ENCODE data around the gene ALCAM. TPM values are rescaled to one million over a fixed set of nuclear protein-coding genes. Genes with fewer than 3 reads are reported as not detected.

ALCAM gene
- polyA plus RNA-seq, 1 donor from 2014 or later: 94.7 TPM

DNA sequence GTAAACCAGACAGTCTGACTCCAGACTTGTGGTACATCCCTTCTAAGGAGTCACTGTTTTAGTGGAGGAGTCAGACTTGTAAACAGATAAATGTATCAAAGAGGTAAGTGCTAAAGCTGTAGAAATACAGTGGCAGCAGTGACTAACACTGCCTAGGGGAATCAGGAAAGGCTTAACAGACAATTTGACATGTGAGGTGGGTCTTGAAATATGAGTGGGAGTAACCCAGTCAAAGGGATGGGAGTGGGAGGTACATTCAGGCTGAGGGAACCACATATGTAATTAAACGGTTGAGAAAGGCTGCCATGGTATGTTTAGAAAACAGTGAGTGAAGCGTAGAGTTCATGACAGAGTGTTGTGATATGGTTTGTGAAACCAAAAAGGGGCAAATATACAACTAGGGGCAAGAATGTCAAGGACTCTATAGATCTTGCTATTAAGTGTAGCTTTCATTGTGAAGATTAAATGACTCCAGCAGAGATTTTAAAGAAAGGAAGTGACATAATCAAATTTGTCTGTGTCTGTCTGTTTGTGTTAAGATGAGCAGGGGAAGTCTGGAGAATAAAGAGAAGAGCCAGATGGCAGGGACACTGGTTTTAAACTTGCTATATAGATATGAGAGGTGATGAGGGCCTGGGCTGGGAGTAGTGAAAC is 11.2 kb upstream of the ALCAM start:
- no peaks in the 10 kb centered on the region for H3K9me3 ChIP-seq (ENCODE audit: low read length)
- H3K79me2 ChIP-seq (replicated peaks; ENCODE audit: insufficient read depth, low read length): no peaks in the 10 kb centered on the region
- H3K9me2 ChIP-seq (ENCODE audit: insufficient read depth, low read length): no peaks in the 10 kb centered on the region
- H3K4me2 ChIP-seq (ENCODE audit: low read length): no peak overlapping the region
- no peaks in the 10 kb centered on the region for H4K20me1 ChIP-seq (ENCODE audit: insufficient read depth)
- H2AFZ ChIP-seq (ENCODE audit: low read depth, low read length): no peak overlapping the region
- H3K27ac ChIP-seq (ENCODE audit: low read length): no peak overlapping the region
- no peak overlapping the region for H3K9ac ChIP-seq (ENCODE audit: low read length)
- no peaks in the 10 kb centered on the region for H3K36me3 ChIP-seq (ENCODE audit: insufficient read depth, low read length)
- no peak overlapping the region for H3K4me3 ChIP-seq (ENCODE audit: low read length)
- peaks cover 3% of the 10 kb centered on the region for H3K27me3 ChIP-seq (ENCODE audit: insufficient read depth, low read depth, low read length)
- H3F3A ChIP-seq (ENCODE audit: insufficient read depth, low read length, poor library complexity, severe bottlenecking): no peaks in the 10 kb centered on the region
- TF ChIP-seq EZH2 (IDR thresholded peaks at IDR 0.05; ENCODE audit: borderline replicate concordance, insufficient read depth, low read length, poor library complexity, severe bottlenecking) (no peak), TAF1 (IDR thresholded peaks at IDR 0.05; ENCODE audit: low read depth) (no peak), MXI1 (conservative IDR thresholded peaks at IDR 0.05; ENCODE audit: poor library complexity, severe bottlenecking) (no peak), EP300 (conservative IDR thresholded peaks at IDR 0.05; ENCODE audit: poor library complexity, severe bottlenecking) (no peak), RAD21 (conservative IDR thresholded peaks at IDR 0.05) (no peak), POLR2AphosphoS5 (IDR thresholded peaks at IDR 0.05) (no peak), SMC3 (conservative IDR thresholded peaks at IDR 0.05; ENCODE audit: poor library complexity) (no peak)
- TF ChIP-seq, protein P1, sequence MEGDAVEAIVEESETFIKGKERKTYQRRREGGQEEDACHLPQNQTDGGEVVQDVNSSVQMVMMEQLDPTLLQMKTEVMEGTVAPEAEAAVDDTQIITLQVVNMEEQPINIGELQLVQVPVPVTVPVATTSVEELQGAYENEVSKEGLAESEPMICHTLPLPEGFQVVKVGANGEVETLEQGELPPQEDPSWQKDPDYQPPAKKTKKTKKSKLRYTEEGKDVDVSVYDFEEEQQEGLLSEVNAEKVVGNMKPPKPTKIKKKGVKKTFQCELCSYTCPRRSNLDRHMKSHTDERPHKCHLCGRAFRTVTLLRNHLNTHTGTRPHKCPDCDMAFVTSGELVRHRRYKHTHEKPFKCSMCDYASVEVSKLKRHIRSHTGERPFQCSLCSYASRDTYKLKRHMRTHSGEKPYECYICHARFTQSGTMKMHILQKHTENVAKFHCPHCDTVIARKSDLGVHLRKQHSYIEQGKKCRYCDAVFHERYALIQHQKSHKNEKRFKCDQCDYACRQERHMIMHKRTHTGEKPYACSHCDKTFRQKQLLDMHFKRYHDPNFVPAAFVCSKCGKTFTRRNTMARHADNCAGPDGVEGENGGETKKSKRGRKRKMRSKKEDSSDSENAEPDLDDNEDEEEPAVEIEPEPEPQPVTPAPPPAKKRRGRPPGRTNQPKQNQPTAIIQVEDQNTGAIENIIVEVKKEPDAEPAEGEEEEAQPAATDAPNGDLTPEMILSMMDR (IDR thresholded peaks at IDR 0.05; ENCODE audit: poor library complexity, severe bottlenecking): no peak
- TF ChIP-seq, protein P2, sequence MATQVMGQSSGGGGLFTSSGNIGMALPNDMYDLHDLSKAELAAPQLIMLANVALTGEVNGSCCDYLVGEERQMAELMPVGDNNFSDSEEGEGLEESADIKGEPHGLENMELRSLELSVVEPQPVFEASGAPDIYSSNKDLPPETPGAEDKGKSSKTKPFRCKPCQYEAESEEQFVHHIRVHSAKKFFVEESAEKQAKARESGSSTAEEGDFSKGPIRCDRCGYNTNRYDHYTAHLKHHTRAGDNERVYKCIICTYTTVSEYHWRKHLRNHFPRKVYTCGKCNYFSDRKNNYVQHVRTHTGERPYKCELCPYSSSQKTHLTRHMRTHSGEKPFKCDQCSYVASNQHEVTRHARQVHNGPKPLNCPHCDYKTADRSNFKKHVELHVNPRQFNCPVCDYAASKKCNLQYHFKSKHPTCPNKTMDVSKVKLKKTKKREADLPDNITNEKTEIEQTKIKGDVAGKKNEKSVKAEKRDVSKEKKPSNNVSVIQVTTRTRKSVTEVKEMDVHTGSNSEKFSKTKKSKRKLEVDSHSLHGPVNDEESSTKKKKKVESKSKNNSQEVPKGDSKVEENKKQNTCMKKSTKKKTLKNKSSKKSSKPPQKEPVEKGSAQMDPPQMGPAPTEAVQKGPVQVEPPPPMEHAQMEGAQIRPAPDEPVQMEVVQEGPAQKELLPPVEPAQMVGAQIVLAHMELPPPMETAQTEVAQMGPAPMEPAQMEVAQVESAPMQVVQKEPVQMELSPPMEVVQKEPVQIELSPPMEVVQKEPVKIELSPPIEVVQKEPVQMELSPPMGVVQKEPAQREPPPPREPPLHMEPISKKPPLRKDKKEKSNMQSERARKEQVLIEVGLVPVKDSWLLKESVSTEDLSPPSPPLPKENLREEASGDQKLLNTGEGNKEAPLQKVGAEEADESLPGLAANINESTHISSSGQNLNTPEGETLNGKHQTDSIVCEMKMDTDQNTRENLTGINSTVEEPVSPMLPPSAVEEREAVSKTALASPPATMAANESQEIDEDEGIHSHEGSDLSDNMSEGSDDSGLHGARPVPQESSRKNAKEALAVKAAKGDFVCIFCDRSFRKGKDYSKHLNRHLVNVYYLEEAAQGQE (IDR thresholded peaks at IDR 0.05; ENCODE audit: borderline replicate concordance): no peak

DNA sequence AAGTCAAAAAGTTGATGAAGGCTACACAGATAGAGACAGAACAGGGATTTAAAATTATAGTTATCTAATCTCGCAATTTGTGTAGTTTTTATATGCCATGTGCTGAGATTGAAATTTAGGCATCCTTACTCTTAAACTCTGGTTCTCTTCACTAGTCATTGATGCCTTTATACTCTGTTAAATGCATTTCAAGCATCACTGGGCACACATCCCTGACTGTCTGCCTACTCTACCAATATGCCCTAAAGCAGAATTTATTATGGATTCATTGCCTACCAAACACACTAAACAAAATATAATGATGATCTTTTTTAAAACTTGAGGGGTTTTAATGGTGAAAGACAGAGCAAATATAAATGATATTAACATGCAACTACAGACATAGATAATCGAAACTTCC is 10.3 kb upstream of the ALCAM start:
- Histone ChIP-seq H3K9me2 (ENCODE audit: insufficient read depth, low read length) (no peaks in the 10 kb centered on the region), H3K9ac (ENCODE audit: low read length) (no peak overlapping the region), H3K79me2 (replicated peaks; ENCODE audit: insufficient read depth, low read length) (no peaks in the 10 kb centered on the region), H3K27ac (ENCODE audit: low read length) (no peak overlapping the region), H3F3A (ENCODE audit: insufficient read depth, low read length, poor library complexity, severe bottlenecking) (no peaks in the 10 kb centered on the region), H3K27me3 (ENCODE audit: insufficient read depth, low read depth, low read length) (peaks cover 3% of the 10 kb centered on the region), H3K36me3 (ENCODE audit: insufficient read depth, low read length) (no peaks in the 10 kb centered on the region), H3K4me2 (ENCODE audit: low read length) (no peak overlapping the region), H3K9me3 (ENCODE audit: low read length) (no peaks in the 10 kb centered on the region), H4K20me1 (ENCODE audit: insufficient read depth) (no peaks in the 10 kb centered on the region), H3K4me3 (ENCODE audit: low read length) (no peak overlapping the region), H2AFZ (ENCODE audit: low read depth, low read length) (no peak overlapping the region)
- TF ChIP-seq POLR2AphosphoS5 (IDR thresholded peaks at IDR 0.05) (no peak), EZH2 (IDR thresholded peaks at IDR 0.05; ENCODE audit: borderline replicate concordance, insufficient read depth, low read length, poor library complexity, severe bottlenecking) (no peak), MXI1 (conservative IDR thresholded peaks at IDR 0.05; ENCODE audit: poor library complexity, severe bottlenecking) (no peak)
- TF ChIP-seq, protein P2 (IDR thresholded peaks at IDR 0.05; ENCODE audit: borderline replicate concordance): no peak

All from neural cell (in vitro differentiated cells).